ENCODE results near the gene VTI1A.

DNA sequence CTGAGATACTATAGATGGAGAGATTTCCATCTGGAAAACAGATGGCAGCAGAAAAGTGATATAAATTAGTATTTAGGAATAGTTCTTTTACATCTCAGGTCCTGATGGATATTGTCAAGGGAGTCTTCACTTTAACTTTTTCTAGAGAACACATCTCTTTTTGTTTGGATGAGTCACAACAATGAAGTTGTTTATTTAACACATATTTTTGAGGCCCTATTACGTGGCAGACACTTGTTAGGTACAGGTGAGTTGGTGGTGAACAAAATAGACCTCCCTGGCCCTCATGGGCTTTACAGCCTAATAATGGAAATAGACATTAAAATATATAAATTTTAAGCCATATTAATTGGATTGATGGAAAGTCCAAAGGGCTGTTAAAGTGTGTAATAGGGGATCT, 168.3 kb downstream of the VTI1A start:
- TF ChIP-seq, protein P1, sequence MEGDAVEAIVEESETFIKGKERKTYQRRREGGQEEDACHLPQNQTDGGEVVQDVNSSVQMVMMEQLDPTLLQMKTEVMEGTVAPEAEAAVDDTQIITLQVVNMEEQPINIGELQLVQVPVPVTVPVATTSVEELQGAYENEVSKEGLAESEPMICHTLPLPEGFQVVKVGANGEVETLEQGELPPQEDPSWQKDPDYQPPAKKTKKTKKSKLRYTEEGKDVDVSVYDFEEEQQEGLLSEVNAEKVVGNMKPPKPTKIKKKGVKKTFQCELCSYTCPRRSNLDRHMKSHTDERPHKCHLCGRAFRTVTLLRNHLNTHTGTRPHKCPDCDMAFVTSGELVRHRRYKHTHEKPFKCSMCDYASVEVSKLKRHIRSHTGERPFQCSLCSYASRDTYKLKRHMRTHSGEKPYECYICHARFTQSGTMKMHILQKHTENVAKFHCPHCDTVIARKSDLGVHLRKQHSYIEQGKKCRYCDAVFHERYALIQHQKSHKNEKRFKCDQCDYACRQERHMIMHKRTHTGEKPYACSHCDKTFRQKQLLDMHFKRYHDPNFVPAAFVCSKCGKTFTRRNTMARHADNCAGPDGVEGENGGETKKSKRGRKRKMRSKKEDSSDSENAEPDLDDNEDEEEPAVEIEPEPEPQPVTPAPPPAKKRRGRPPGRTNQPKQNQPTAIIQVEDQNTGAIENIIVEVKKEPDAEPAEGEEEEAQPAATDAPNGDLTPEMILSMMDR (IDR thresholded peaks at IDR 0.05) = no peak
- no peak for TF ChIP-seq POLR2A (IDR thresholded peaks at IDR 0.05)

Measured in thyroid gland (tissue), 4 donors.